HG03108 (cell line): Measurements from ENCODE around the gene ZC3H14.

Source experiments
- ATAC-seq: cut with Tn5 transposase; IDR thresholded peaks from one replicate; pipeline ENCODE4 v1.9.1; 2021; ENCODE audit warnings: moderate library complexity; ENCODE audit not compliant: unreplicated experiment

ZC3H14 gene

GRCh38 chr14:88551980-88552431 is 10.8 kb upstream of the ZC3H14 start:
- ATAC-seq = no peak

DNA sequence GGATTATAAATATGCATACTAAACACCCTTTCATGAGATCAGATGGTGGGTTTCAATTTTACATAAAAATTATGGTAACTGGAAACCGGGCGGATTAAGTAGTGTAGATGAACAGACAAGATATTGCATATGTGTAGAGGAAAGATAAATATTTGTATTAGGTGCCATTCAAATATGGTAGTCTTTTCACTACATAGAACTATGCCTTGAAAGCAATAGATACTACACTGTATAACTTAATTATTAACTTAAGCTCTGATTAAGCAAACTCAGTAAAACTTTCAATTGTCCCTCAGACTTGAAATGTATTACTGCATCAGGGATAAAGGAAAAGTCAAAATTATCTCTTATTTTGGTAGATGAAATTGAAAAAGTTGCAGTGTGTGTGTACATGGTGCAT is 10.0 kb upstream of the ZC3H14 start:
- no peak for ATAC-seq

DNA sequence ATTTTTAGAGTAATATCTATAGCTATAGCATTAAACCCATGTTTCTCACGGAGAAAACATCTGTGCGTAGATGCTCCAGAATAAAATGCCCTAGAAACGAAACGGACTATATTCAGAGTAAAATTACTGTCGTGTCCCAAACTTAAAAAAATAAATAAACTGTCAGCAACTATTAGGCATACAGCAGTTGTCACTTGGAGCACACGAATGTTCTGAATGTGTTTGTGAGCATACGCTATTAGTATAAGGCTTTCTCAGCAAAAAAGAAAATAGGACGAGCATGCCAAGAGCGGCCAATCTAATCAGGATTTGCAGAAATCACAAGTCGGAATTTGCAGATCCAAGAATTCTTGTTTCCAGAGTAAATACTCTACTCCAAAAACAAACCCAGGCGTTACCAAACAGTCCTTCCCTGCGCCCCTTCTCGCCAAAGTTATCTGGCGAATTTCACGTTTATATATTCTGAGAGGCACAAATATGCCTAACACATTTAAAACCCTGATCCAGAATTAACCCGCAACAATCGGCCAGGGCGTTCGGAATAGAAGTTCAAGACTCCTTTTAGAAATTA is 8.9 kb upstream of the ZC3H14 start:
- no peak for ATAC-seq

GRCh38 chr14:88554457-88555286 is 8.2 kb upstream of the ZC3H14 start, which contains the start of gene PTPN21:
TSS of gene PTPN21 (minus strand) at chr14:88555007. CDS start at chr14:88550417, 4,590 bp downstream.
- ATAC-seq = no peak

DNA sequence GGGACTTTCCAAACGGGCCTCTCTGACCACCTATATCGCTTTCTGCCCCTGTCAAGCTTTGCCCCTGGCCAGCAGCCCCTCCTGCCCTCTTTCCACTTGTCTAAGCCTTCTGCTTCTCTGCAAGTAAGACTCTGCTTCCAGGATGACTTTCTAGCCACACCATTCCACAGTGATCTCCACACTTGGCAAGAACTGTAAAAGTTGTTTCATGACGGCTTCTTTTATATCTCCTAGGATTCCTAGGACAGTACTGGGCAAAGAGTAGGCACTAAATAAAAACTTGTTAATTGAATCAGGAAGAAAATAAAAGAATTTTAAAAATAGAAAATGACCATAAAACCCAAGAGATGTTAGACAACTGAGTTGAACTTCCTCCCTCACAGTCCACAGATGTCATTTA is 6.3 kb upstream of the ZC3H14 start:
- ATAC-seq = no peak

DNA sequence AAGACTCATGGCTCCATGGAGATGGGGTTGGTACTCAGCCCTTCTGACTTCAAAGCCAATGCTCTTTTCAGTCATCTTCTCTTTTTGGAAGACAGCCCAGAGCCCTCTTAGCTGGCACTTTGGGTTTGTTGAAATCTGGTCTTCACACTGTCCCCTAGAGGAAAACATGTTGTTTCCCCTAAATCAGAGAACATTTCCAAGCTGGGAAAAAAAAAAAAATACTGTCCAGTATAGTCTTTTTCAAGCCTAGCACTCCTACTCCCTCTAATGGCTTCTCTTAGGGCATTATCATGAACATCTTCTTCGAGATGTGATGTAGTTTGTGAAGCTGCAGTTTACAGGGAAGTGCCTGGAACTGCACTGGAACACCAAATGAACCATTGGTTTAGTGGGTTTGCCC is 3.0 kb upstream of the ZC3H14 start:
- no peak for ATAC-seq

- ATAC-seq = no peak
These were observed 356 bp upstream of the ZC3H14 start for GRCh38 chr14:88562532-88562830.

GRCh38 chr14:88563845-88564244 is 1.0 kb downstream of the ZC3H14 start:
- no peak for ATAC-seq

DNA sequence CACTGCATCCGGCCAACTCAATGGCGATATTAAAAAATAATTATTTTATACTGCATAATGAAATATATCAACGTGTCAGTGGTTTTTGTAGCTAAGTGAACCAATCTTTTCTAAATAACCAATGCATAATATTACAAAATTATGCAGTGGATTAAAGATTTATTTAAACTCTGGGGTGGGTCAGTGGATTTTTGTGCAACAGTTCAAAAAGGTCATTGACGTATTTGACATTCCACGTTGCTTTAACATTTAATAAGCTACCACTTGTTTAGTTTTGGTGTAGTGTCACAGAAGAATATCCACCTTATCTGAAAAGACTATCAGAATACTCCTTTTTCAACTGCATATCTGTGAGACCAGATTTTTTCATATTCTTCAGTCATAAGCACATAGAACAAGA is 2.6 kb downstream of the ZC3H14 start:
- ATAC-seq = no peak

- no peak for ATAC-seq
These were observed 5.4 kb downstream of the ZC3H14 start for GRCh38 chr14:88568196-88568595.

GRCh38 chr14:88572117-88572516 is 9.3 kb downstream of the ZC3H14 start:
- no peak for ATAC-seq

DNA sequence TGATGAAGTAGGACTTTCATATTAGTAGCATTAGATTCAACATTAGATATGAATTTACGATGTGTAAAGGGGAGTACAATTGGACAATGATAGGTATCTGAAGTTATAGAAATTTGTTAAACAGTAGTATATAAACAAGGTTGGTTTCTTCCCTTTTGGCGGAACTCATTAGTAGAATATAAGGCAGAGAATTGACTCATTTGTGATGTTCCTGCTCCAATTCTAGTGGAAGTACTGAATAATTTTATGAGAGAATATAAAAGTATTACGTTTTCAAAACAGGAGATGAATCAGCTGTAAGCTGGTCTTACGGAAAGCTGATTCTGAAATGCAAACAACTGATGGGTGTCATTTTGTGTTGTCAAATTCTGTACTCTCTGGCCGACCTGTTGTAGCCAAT is 13.4 kb downstream of the ZC3H14 start:
- ATAC-seq = no peak

DNA sequence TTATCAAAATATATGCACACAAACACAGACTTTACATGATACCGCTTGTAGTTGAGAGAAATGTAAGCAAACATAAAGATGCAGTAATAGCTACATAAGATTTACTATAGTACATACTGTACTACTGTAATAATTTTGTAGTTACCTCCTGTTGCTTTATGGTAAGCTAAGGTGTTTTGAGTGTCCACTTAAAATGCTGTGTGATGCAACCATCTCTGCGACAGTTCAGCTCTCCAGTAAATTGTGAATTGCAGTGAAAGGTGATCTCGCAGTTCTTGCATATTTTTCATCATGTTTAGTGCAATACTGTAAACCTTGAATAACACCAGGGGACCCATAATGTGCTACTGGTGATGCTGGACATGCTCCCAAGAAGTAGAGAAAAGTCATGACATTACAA is 21.6 kb downstream of the ZC3H14 start:
- no peak for ATAC-seq

GRCh38 chr14:88588081-88588480 is 25.2 kb downstream of the ZC3H14 start:
- ATAC-seq = no peak

GRCh38 chr14:88590173-88590572 is 27.3 kb downstream of the ZC3H14 start:
- no peak for ATAC-seq

DNA sequence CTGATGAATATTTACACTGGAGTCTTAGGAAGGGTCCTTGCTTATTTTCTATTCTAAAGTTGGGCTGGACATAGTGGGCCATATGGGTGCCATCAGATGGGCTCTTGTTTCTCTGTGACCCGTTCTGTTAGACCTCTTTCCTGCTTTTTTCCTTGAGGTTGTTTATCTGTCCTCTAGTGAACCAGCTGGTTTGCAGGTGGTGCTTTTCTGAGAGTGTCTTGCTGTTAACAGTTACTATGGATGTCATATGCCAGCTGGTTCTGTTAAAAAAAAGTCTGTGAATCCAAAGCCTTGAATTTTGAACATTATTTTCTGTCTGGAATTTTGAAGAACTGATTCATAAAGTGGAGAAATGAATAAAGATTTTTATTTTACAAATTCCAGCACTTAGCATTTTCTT is 29.2 kb downstream of the ZC3H14 start:
- no peak for ATAC-seq

GRCh38 chr14:88597038-88597437 is 34.2 kb downstream of the ZC3H14 start:
- no peak for ATAC-seq

DNA sequence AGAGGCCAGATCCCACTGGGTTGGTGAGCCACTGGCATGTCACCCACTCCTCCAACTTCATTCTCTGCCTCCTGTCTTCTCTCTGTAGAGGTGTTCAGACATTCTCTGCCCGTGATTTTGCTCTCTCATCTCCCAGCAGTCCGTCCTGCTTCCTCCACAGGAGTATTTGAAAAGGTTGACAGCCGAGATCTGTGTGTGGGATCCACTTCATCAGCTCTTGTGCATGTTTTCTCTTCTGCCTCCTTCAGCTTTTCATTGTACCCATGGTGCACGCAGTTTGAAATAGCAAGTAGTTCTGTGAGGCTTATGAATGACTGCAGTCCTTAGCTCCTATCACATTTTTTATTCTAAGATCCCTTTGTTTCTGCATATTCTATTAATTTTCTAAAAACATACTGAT is 34.8 kb downstream of the ZC3H14 start:
- no peak for ATAC-seq

GRCh38 chr14:88598097-88598675 is 35.3 kb downstream of the ZC3H14 start:
- no peak for ATAC-seq

DNA sequence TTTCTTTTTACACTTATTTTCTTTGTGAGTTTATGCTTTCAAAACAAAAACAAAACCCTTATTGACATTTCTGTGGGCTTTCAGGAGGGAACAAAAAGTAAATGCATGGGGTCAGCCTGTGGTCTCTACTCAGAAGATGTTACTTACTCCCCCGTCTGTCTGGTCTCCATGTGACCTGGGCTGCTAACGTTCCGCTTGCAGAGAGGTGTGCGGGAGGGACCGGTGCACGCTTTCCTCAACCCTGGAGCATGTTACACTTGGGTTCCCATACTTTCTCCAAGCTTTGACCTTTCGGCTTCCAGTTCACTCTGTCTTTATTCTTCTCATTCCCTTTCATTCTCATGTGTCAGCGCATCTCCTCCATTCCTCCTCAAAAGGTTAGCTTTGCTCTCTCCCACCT is 36.5 kb downstream of the ZC3H14 start:
- ATAC-seq = no peak

- peak; percentile 89 for ATAC-seq
These were observed 37.1 kb downstream of the ZC3H14 start for GRCh38 chr14:88599761-88600439.

- no peak for ATAC-seq
These were observed 41.4 kb downstream of the ZC3H14 start for GRCh38 chr14:88604212-88604611.
